Stimulated activated CD8-positive, alpha-beta memory T cell treated with anti-CD3 and anti-CD28 coated beads, Interleukin-12 subunit alpha, Interleukin-12 subunit beta, amount 100 ng/mL, for 4 hours (primary cell): Measurements from ENCODE around the gene CDC42EP1.

ENCODE experiments used
- DNase-seq: peaks from one replicate; pipeline ENCODE4 v3.0.0-alpha.2; 2020; ENCODE audit warnings: low read depth

CDC42EP1 gene

DNA sequence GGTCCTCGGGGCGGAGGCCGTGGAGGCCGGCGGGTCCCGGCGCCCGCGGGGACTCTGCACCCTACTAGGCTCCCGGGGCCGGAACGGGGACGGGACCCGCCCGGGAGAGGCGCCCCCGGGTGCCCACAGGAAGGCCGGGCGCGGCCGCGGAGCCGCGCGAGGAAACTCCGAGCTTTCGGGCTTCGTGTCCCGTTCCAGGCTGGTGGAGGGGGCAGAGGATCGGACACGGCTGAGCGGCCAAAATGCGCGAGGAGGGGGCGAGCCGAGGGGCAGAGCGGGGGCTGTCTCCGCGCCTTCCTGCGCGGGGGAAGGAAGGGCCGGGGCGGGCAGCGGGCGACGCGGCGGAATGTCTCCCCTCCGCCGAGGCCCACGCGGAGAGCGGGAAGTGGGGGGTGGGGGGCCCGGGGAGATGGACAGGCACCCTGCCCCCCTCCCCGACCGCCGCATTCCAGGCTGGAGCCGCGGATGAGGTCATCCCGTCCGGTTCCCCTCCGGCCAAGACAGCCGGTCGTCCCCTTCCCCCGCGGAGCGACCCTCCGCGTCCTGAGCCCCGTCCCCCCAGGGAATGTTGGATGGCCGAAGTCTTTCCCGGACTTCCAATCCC, 430 bp downstream of the CDC42EP1 start:
- no peak for DNase-seq

GRCh38 chr22:37561212-37562048, 1.1 kb downstream of the CDC42EP1 start:
- DNase-seq: peak; percentile 63

DNA sequence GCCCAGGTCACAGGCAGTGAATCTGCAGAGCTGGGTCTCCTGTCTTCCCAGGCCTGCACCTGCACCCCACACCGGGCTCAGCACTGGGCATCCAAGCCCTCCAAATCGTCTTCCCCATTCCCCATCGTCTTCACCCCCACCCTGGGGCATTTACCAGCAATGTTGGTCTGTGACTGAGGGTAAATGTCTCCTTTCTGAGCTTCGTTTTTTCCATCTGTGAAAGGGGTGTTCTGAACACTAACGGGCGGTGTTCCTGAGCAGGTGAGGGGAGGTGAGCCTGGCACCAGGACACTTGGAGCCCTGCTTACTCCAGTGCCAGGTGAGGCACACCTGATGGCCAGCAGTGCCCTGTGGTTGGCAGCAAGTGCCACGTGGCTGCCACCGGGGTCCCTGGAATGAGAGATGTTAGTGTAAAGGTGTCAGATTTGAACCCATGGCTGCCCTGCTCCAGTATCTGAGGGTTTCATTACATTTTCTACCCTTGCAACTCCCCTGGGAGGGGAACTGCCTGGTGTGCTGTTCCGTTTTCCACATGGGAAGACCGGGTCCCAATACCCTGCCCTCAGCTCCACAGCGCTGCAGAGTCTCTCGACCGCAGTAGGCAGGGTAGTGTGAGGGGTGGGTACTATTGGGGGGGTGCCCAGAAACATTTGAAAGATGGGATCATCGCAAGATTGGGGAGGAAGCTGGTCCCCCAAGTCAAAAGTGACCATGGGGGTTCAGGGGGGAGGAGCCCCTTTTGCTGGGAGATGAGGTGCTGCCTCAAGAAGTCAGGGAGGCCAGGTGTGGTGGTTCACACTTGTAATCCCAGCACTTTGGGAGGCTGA, 2.0 kb downstream of the CDC42EP1 start:
- DNase-seq: no peak

DNA sequence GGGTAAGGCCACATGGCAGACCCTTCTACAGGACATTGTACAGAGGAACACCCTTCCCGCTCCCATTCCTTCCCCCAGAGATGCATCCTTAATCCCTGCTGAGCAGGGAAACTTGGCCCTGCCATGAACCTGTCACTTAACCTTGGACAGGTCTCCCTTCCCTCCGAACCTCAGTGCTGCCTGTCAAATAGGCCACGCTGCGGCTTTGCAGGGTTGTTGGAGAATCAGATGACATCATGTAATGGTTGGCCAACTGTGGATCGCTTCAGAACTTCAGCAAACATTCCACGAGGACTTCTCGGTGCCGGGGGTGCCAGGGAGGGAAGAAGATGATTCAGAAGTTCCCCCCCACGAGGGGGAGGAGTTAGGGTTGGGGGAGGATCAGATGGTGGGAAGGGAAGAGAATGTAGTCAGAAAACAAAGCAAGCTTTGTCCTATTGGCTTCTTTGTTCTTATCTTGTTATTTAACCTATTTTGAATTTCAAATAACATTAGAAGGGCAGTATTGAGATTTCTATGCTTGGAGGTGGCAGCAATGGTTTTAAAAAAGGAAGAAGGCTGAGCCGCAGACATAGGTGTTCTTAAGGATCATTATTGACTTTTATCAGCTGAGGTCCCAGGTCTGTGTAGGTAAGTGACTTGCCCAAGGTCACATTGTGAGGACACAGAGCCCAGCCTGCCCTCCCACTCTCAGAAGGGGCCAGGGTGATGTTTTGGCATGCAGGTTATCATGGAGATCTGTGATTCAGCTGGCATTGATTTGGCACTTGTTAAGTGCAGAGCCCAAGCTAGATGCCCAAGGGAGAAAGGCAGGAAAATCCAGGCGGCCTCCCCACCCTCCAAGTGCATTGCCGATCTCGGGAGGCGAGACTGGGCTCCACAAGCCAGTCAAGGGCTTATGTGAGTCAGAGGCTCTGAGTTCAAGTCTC, 3.1 kb downstream of the CDC42EP1 start:
- no peak for DNase-seq

DNA sequence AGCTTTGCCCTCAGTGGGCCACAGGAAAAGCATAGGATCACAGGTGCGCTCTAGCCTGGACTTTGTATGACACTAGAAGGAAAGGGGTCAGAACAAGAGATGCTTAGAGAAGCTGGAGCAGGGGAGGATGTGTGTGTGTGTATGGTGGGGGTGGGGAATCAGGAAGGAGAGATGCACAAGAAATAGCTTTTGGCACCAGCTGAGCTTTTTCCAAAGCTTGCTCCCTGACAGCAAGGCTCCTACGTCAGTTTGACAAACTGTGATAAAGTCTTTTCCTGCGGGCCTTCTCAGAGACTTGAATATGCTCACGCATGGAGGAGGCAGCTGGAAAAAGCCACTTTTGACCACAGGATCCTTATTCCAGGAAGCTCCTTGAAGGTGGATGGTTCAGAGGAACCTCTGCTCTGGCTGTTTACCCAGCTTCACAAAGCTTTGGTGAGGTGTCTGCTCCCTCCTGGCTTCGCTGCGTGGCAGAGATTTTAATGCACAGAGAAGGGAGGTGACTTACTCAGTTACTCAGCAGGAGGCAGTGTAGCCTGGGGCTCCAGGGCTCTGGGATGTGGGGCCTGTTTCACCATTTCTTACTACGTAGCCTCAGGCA, 3.9 kb downstream of the CDC42EP1 start:
- DNase-seq: no peak

DNA sequence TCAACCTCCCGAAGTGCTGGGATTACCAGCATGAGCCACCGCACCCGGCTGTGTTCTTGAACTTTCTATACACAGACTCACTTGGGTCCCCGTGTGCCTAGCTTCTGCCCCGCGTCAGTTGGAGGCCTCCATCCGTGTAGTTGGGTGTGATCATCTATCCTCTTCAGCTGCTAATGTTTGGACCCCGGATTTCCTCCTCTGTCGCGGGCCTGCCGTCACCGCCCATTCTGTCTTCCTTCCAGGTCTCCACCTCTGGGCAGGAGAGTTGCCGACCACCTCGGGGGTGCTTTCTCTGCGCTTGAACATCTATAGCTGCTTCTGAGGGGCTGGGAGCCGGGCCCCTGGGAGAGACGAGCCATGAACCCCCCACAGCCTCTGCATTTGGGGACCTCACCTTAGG, 5.5 kb downstream of the CDC42EP1 start:
- DNase-seq: no peak

GRCh38 chr22:37566329-37566837, 6.1 kb downstream of the CDC42EP1 start:
- DNase-seq: peak; percentile 32

DNA sequence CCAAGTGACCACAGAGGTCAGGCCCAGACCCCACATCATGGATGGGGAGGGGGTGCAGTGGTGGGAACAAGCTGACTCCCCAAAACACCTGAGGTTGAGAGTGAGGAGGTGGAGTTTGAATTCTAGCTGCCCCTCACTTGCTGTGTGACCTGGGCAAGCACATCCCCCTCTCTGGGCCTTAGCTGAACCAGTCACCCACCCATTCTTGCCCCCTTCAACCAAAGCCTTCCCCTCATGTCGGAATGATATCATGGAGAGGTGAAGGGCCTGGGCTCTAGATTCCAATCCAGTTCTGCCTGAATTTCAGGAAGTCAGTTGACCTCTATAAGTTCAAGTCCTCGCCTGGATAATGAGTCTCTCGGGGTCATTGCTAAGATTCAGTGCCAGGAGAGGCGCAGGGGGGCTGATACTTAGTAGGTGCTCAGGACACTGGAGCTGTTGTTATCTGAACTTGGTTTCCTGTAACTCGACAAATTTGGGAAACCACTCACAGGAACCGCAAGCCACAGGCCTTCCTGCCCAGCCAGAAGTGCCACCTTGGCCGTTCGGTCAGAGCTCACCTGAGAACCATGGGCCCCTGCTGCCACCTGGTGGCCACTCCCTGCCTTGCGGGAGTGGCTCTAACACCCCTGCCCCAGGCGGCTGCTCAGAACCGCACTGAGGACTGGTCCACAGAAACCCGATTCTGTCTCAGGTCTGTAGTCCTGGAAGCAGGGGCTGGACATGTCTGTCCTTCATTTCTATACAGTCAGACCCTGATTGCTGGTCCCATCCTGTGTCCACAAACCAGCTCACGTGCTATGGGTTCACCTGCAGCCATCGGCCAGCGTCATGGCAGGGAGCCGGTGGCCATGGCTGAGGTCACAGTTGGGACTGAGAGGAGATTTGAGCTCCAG, 6.9 kb downstream of the CDC42EP1 start:
- peak; percentile 78 for DNase-seq

DNA sequence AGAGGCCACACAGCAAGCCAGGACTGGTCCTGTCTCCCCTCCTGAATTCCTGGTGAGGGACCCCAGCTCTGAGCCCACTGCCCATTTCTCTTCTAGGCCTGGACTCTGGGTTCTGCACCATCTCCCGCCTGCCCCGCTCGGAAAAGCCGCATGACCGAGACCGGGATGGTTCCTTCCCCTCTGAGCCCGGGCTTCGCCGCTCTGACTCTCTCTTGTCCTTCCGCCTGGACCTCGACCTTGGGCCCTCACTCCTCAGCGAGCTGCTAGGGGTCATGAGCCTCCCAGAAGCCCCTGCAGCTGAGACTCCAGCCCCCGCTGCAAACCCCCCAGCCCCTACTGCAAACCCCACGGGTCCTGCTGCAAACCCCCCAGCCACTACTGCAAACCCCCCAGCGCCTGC, 7.7 kb downstream of the CDC42EP1 start:
- DNase-seq: no peak

GRCh38 chr22:37568448-37569008, 8.2 kb downstream of the CDC42EP1 start:
- no peak for DNase-seq

DNA sequence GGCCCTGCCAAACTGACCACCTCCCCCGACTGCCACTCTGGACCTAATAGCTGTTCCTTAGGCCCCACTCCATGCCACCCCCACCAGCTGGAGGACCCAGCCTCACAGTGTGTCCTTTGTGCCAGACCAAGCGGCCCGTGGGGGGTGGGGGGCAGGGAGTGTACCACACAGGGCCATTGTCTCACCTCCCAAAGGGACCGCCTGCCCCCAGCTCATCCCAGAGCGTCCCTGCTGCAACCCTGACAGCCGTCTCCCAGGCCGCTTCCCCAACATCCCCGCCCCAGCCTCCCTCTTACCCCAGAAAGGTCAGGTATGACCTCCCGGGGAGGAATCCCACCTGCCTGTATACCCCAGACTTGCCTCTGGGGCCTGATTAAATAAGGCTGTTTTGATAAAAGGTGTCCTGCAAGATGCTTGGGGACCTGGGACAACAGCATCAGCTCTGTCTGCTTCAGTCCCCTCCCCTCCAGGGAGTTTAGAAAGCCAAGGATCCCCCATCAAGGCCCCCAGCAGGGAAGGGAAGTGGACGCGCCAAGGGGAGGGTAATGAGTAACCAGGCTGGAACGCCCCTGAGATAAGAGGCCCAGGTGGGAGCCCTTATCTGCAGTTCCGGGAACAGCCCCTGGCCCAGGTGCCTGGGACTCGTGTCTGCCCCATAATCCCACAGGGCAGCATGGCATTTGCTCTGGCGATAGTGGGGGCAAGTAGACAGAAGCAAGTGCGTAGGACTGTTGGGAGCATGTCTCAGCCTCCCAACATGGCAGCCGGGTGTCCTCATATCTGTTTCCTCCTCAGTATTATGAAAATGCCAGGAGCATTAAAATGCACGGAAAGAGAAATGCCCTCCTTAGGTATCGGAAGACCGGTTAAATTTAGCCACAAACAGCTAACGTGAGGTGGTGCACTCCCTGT, 9.0 kb downstream of the CDC42EP1 start:
- DNase-seq: no peak

- no peak for DNase-seq
These were observed 9.8 kb downstream of the CDC42EP1 start for GRCh38 chr22:37569921-37570660.

- no peak for DNase-seq
These were observed 10.3 kb downstream of the CDC42EP1 start for GRCh38 chr22:37570661-37570976.

DNA sequence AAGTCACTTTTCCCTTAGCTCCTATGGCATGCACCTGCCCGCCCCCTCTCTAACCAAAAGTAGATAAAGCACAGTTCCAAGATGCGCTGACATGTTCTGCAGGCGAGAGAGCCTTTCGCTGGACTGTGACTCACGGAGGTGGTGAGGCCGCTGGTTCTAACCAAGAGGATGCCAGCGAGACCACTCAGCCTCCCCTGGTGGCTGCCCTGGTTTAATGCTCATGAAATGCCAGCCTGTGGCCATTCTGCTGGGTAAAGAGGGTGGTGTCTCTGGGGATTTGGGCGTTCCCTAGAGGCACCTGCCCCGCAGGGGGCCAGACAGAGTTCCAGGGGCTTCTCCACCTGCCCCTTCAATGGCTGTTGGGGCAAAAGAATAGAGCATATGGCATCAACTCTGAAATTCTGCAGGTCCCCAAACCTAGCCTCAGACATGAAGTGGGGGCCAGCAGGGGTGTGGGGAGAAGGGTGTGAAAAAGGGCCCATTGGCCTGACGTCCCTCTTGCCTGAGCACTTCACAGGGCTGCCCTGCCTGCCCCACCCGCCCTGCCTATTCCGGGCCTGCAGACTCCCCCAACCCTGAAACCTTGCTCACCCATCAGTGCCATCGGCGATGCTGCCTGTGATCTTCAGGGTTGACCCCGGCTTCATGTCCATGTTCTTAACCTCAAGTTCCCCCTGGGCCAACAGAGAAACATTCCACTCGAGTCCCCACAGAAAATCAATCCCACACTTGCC, 11.1 kb downstream of the CDC42EP1 start:
- DNase-seq: no peak

- DNase-seq: no peak
These were observed 11.7 kb downstream of the CDC42EP1 start for GRCh38 chr22:37571992-37572373.

DNA sequence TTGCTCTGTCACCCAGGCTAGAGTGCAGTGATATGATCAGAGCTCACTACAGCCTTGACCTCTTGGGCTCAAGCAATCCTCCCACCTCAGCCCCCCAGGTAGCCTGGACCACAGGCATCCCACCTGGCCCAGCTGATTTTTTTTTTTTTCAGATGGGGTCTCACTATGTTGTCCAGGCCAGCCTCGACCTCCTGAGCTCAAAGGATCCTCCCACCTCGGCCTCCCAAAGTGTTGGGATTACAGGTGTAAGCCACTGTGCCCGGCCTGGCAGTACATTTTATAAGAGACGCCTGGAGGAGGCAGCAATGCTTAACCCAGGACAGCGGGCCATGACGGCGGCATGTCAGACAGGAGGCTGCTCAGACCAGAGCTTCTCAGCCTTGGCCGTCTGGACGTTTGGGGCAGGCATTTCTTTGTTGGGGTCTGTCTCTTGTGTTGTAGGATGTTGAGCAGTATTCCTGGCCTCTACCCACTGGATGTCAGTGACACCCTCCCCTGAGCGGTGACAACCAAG, 15.3 kb downstream of the CDC42EP1 start:
- DNase-seq: no peak

GRCh38 chr22:37578002-37578401, 17.7 kb downstream of the CDC42EP1 start:
- DNase-seq: no peak
